ENCODE measurements around the gene ABCD2. TPM values are rescaled to one million over a fixed set of nuclear protein-coding genes. Genes with fewer than 3 reads are reported as not detected.
"Not testable (repeated sequence)": the region's sequence is repeated elsewhere in the genome, so short reads cannot be mapped to it uniquely, and the experiment has no call there.

Gene ABCD2
- total RNA-seq, 1 donor from 2014 or later: 1.0 TPM

GRCh38 chr12:39626033-39626814, 6.6 kb upstream of the ABCD2 start:
- H3K36me3 ChIP-seq (ENCODE audit: control insufficient read depth in 3 of 3, insufficient read depth in 3 of 3, low read length in 3 of 3): no peaks in the 10 kb centered on the region
- H3K9me3 ChIP-seq (ENCODE audit: control insufficient read depth in 3 of 3, low read length in 3 of 3): no peaks in the 10 kb centered on the region
- H3K4me1 ChIP-seq (ENCODE audit: control insufficient read depth in 3 of 3, insufficient read depth in 3 of 3, low read length in 3 of 3): no peaks in the 10 kb centered on the region
- no peak overlapping the region for H3K9ac ChIP-seq (ENCODE audit: low read depth in 1 of 3, low read length in 3 of 3)
- H3K27me3 ChIP-seq (ENCODE audit: control insufficient read depth in 3 of 3, insufficient read depth in 3 of 3, low read length in 3 of 3): no peaks in the 10 kb centered on the region
- no peak overlapping the region for H3K27ac ChIP-seq (ENCODE audit: low read depth, low read length)
- no peak overlapping the region for H3K4me3 ChIP-seq (ENCODE audit: low read length in 3 of 3)

GRCh38 chr12:39623919-39624318, 4.3 kb upstream of the ABCD2 start:
- Histone ChIP-seq H3K27me3 (ENCODE audit: control insufficient read depth in 3 of 3, insufficient read depth in 3 of 3, low read length in 3 of 3) (no peaks in the 10 kb centered on the region), H3K4me1 (ENCODE audit: control insufficient read depth in 3 of 3, insufficient read depth in 3 of 3, low read length in 3 of 3) (peaks cover 5 to 9% (median 5%) of the 10 kb centered on the region in 3 donors), H3K9me3 (ENCODE audit: control insufficient read depth in 3 of 3, low read length in 3 of 3) (no peaks in the 10 kb centered on the region)

GRCh38 chr12:39623160-39623559, 3.6 kb upstream of the ABCD2 start:
- not testable (repeated sequence) for H3K9ac ChIP-seq (ENCODE audit: low read depth in 1 of 3, low read length in 3 of 3); H3K36me3 ChIP-seq (ENCODE audit: control insufficient read depth in 3 of 3, insufficient read depth in 3 of 3, low read length in 3 of 3)

More at GRCh38 chr12:39623919-39624318, 4.3 kb upstream of the ABCD2 start:
- H3K27ac ChIP-seq (ENCODE audit: low read depth, low read length): no peak overlapping the region
- no peak overlapping the region for H3K9ac ChIP-seq (ENCODE audit: low read depth in 1 of 3, low read length in 3 of 3)
- H3K36me3 ChIP-seq (ENCODE audit: control insufficient read depth in 3 of 3, insufficient read depth in 3 of 3, low read length in 3 of 3): no peaks in the 10 kb centered on the region
- H3K4me3 ChIP-seq (ENCODE audit: low read length in 3 of 3): no peak overlapping the region

GRCh38 chr12:39622306-39622705, 2.7 kb upstream of the ABCD2 start:
- Histone ChIP-seq H3K36me3 (ENCODE audit: control insufficient read depth in 3 of 3, insufficient read depth in 3 of 3, low read length in 3 of 3) (no peaks in the 10 kb centered on the region), H3K27me3 (ENCODE audit: control insufficient read depth in 3 of 3, insufficient read depth in 3 of 3, low read length in 3 of 3) (no peaks in the 10 kb centered on the region), H3K4me3 (ENCODE audit: low read length in 3 of 3) (no peak overlapping the region), H3K4me1 (ENCODE audit: control insufficient read depth in 3 of 3, insufficient read depth in 3 of 3, low read length in 3 of 3) (peaks cover 9 to 13% (median 10%) of the 10 kb centered on the region in 3 donors), H3K9me3 (ENCODE audit: control insufficient read depth in 3 of 3, low read length in 3 of 3) (no peaks in the 10 kb centered on the region), H3K9ac (ENCODE audit: low read depth in 1 of 3, low read length in 3 of 3) (no peak overlapping the region), H3K27ac (ENCODE audit: low read depth, low read length) (no peak overlapping the region)

More at GRCh38 chr12:39623160-39623559, 3.6 kb upstream of the ABCD2 start:
- H3K4me1 ChIP-seq (ENCODE audit: control insufficient read depth in 3 of 3, insufficient read depth in 3 of 3, low read length in 3 of 3): peaks cover 9 to 13% (median 10%) of the 10 kb centered on the region in 3 donors
- not testable (repeated sequence) for H3K9me3 ChIP-seq (ENCODE audit: control insufficient read depth in 3 of 3, low read length in 3 of 3); H3K27ac ChIP-seq (ENCODE audit: low read depth, low read length); H3K4me3 ChIP-seq (ENCODE audit: low read length in 3 of 3); H3K27me3 ChIP-seq (ENCODE audit: control insufficient read depth in 3 of 3, insufficient read depth in 3 of 3, low read length in 3 of 3)

- Histone ChIP-seq H3K27ac (ENCODE audit: low read depth, low read length) (no peak overlapping the region), H3K36me3 (ENCODE audit: control insufficient read depth in 3 of 3, insufficient read depth in 3 of 3, low read length in 3 of 3) (no peaks in the 10 kb centered on the region), H3K9me3 (ENCODE audit: control insufficient read depth in 3 of 3, low read length in 3 of 3) (no peaks in the 10 kb centered on the region), H3K4me1 (ENCODE audit: control insufficient read depth in 3 of 3, insufficient read depth in 3 of 3, low read length in 3 of 3) (peaks cover 9 to 13% (median 10%) of the 10 kb centered on the region in 3 donors), H3K4me3 (ENCODE audit: low read length in 3 of 3) (no peak overlapping the region), H3K27me3 (ENCODE audit: control insufficient read depth in 3 of 3, insufficient read depth in 3 of 3, low read length in 3 of 3) (no peaks in the 10 kb centered on the region), H3K9ac (ENCODE audit: low read depth in 1 of 3, low read length in 3 of 3) (no peak overlapping the region)
Measured at GRCh38 chr12:39621670-39622069, 2.1 kb upstream of the ABCD2 start.

GRCh38 chr12:39620659-39621658, 1.4 kb upstream of the ABCD2 start:
- Histone ChIP-seq H3K9me3 (ENCODE audit: control insufficient read depth in 3 of 3, low read length in 3 of 3) (no peaks in the 10 kb centered on the region), H3K9ac (ENCODE audit: low read depth in 1 of 3, low read length in 3 of 3) (peak overlapping the region in 2 of 3 donors; percentile 66 to 77), H3K36me3 (ENCODE audit: control insufficient read depth in 3 of 3, insufficient read depth in 3 of 3, low read length in 3 of 3) (no peaks in the 10 kb centered on the region), H3K4me1 (ENCODE audit: control insufficient read depth in 3 of 3, insufficient read depth in 3 of 3, low read length in 3 of 3) (peaks cover 9 to 13% (median 10%) of the 10 kb centered on the region in 3 donors), H3K4me3 (ENCODE audit: low read length in 3 of 3) (peak overlapping the region; percentile 71 to 90 (median 84)), H3K27ac (ENCODE audit: low read depth, low read length) (no peak overlapping the region), H3K27me3 (ENCODE audit: control insufficient read depth in 3 of 3, insufficient read depth in 3 of 3, low read length in 3 of 3) (no peaks in the 10 kb centered on the region)

GRCh38 chr12:39619316-39619659, 315 bp downstream of the ABCD2 start:
- no peaks in the 10 kb centered on the region for H3K27me3 ChIP-seq (ENCODE audit: control insufficient read depth in 3 of 3, insufficient read depth in 3 of 3, low read length in 3 of 3)
- H3K36me3 ChIP-seq (ENCODE audit: control insufficient read depth in 3 of 3, insufficient read depth in 3 of 3, low read length in 3 of 3): no peaks in the 10 kb centered on the region
- H3K9me3 ChIP-seq (ENCODE audit: control insufficient read depth in 3 of 3, low read length in 3 of 3): no peaks in the 10 kb centered on the region
- peaks cover 9 to 13% (median 10%) of the 10 kb centered on the region in 3 donors for H3K4me1 ChIP-seq (ENCODE audit: control insufficient read depth in 3 of 3, insufficient read depth in 3 of 3, low read length in 3 of 3)
- H3K4me3 ChIP-seq (ENCODE audit: low read length in 3 of 3): peak overlapping the region; percentile 71 to 90 (median 84)
- peak overlapping the region; percentile 7 for H3K27ac ChIP-seq (ENCODE audit: low read depth, low read length)
- H3K9ac ChIP-seq (ENCODE audit: low read depth in 1 of 3, low read length in 3 of 3): peak overlapping the region; percentile 6 to 77 (median 66)

GRCh38 chr12:39618701-39619100, 902 bp downstream of the ABCD2 start:
- Histone ChIP-seq H3K36me3 (ENCODE audit: control insufficient read depth in 3 of 3, insufficient read depth in 3 of 3, low read length in 3 of 3) (no peaks in the 10 kb centered on the region), H3K4me1 (ENCODE audit: control insufficient read depth in 3 of 3, insufficient read depth in 3 of 3, low read length in 3 of 3) (peaks cover 9 to 13% (median 10%) of the 10 kb centered on the region in 3 donors), H3K4me3 (ENCODE audit: low read length in 3 of 3) (peak overlapping the region; percentile 13 to 90 (median 84)), H3K9ac (ENCODE audit: low read depth in 1 of 3, low read length in 3 of 3) (peak overlapping the region in 1 of 3 donors; percentile 77), H3K9me3 (ENCODE audit: control insufficient read depth in 3 of 3, low read length in 3 of 3) (no peaks in the 10 kb centered on the region), H3K27me3 (ENCODE audit: control insufficient read depth in 3 of 3, insufficient read depth in 3 of 3, low read length in 3 of 3) (no peaks in the 10 kb centered on the region), H3K27ac (ENCODE audit: low read depth, low read length) (no peak overlapping the region)

GRCh38 chr12:39617887-39618286, 1.7 kb downstream of the ABCD2 start:
- Histone ChIP-seq H3K4me1 (ENCODE audit: control insufficient read depth in 3 of 3, insufficient read depth in 3 of 3, low read length in 3 of 3) (peaks cover 9 to 13% (median 10%) of the 10 kb centered on the region in 3 donors), H3K9ac (ENCODE audit: low read depth in 1 of 3, low read length in 3 of 3) (no peak overlapping the region), H3K27me3 (ENCODE audit: control insufficient read depth in 3 of 3, insufficient read depth in 3 of 3, low read length in 3 of 3) (no peaks in the 10 kb centered on the region), H3K36me3 (ENCODE audit: control insufficient read depth in 3 of 3, insufficient read depth in 3 of 3, low read length in 3 of 3) (no peaks in the 10 kb centered on the region), H3K4me3 (ENCODE audit: low read length in 3 of 3) (no peak overlapping the region), H3K27ac (ENCODE audit: low read depth, low read length) (no peak overlapping the region), H3K9me3 (ENCODE audit: control insufficient read depth in 3 of 3, low read length in 3 of 3) (no peaks in the 10 kb centered on the region)
